Measurements from ENCODE around the gene CCDC78. TPM values are rescaled to one million over a fixed set of nuclear protein-coding genes. Genes with fewer than 3 reads are reported as not detected.
A peak's percentile ranks its signal among the peaks of the same experiment; 100 is the strongest.

Gene CCDC78
- total RNA-seq, 1 donor from 2014 or later: 4.9 TPM

DNA sequence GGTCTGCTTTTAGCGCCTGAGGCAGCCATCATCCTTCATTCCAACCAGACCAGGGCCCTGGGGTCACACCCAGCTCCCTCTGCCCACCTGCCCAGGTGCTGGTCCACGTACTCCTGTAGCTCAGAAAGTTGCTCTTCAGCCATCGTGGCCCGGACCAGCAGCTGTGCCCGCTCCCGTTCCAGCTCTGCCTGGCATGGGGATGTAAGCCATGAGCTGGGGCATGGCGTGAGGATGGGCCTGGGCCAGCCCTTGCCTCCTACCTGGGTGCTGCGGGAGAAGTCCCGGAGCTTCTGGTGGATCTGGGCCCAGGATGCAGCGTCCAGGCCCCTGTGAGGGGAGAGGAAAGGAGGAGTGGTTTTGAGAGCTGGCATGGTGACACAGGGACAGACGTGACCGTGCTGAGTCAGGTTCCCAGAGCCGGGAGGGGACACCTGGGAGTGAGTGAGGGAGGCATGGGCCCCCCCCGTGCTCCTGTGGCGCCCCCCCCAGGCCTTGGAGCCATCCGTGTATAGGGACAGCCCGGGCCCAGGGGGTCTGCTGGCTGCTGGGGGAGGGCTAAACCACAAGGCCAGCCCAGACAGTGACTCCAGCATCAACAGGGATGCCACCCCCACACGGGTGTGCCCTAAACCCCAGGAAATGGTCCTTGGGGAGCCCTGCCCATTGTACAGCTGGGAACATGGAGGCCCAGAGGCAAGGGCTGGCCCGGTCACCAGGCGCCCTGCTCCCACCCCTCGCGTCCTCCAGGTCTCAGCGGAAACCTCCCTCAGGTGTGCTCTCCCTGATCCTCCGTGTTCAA is 3.2 kb downstream of the CCDC78 start:
- TF ChIP-seq, protein P1, sequence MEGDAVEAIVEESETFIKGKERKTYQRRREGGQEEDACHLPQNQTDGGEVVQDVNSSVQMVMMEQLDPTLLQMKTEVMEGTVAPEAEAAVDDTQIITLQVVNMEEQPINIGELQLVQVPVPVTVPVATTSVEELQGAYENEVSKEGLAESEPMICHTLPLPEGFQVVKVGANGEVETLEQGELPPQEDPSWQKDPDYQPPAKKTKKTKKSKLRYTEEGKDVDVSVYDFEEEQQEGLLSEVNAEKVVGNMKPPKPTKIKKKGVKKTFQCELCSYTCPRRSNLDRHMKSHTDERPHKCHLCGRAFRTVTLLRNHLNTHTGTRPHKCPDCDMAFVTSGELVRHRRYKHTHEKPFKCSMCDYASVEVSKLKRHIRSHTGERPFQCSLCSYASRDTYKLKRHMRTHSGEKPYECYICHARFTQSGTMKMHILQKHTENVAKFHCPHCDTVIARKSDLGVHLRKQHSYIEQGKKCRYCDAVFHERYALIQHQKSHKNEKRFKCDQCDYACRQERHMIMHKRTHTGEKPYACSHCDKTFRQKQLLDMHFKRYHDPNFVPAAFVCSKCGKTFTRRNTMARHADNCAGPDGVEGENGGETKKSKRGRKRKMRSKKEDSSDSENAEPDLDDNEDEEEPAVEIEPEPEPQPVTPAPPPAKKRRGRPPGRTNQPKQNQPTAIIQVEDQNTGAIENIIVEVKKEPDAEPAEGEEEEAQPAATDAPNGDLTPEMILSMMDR (conservative IDR thresholded peaks at IDR 0.05; ENCODE audit: low read depth, low read length): no peak
- no peak for DNase-seq (ENCODE audit: low read depth)
- H3K4me3 ChIP-seq (ENCODE audit: low read depth, low read length): no peak overlapping the region

DNA sequence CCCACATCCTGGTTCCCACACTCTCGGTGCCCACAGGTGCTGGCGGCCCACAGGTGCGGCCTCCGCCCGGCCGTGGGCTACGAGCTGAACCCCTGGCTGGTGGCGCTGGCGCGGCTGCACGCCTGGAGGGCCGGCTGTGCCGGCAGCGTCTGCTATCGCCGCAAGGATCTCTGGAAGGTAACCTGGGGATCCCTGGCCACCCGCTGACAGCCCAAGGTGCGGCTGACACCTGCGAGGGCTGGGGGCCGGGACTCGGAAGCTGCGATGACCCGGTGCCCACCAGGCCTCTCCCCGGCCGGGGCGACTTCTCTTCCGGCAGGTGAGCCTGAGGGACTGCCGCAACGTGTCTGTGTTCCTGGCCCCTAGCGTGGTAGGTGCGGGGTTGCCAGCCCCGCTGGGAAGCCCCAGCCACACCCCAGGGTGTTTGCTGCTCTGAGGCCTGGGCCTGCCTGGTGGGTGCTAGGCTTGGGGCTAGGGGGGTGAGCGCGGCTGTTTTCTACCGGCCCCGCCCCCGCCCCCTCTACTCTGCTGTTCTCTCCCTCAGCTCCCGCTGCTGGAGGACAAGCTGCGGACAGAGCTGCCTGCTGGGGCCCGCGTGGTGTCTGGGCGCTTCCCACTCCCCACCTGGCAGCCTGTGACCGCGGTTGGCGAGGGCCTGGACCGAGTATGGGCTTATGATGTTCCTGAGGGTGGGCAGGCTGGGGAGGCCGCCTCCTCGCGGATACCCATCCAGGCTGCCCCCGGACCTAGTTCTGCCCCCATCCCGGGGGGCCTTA is 4.3 kb downstream of the CCDC78 start:
- peak overlapping the region; percentile 88 for H3K4me3 ChIP-seq (ENCODE audit: low read depth, low read length)

DNA sequence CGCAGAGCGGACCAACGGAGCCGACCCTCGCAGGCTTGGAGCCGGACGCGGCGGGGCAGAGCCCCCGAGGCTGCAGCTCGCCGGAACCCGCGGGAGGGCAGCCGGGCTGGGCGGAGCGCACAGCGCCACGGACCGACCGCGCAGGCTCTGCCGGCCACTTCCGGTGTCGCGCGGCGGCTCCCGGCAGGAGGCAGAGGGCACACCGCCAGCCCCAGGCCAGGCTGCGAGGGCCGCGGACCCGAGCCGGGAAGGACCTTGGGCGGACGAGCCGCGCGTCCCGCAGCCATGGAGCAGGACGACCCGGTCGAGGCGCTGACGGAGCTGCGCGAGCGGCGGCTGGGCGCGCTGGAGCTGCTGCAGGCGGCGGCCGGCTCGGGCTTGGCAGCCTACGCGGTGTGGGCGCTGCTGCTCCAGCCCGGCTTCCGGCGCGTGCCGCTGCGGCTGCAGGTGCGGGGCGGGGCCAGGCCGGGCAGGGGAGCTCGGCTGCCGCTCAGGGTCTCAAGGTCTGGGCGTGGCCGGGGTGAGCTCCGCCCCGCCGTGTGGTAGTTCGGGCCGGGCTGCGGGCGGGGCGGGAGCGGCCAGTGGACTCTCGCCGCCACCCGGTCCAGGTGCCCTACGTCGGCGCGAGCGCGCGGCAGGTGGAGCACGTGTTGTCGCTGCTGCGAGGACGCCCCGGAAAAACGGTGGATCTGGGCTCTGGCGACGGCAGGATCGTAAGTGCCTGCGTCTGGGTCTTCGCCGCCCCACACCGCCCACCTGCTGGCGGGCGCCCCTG is 5.1 kb downstream of the CCDC78 start, which contains the start of gene ANTKMT:
Gene ANTKMT, plus strand, starts transcription at position 157 of the 775 bp plus-strand sequence. Its CDS starts 129 bp downstream, at position 286.
- no peak for DNase-seq (ENCODE audit: low read depth)
- TF ChIP-seq, protein P1 (conservative IDR thresholded peaks at IDR 0.05; ENCODE audit: low read depth, low read length): no peak
- peak within 1 kb of the TSS; percentile 88 for H3K4me3 ChIP-seq (ENCODE audit: low read depth, low read length)

More for the DNA sequence above, 4.3 kb downstream of the CCDC78 start:
- DNase-seq (ENCODE audit: low read depth): no peak
- TF ChIP-seq, protein P1 (conservative IDR thresholded peaks at IDR 0.05; ENCODE audit: low read depth, low read length): no peak

DNA sequence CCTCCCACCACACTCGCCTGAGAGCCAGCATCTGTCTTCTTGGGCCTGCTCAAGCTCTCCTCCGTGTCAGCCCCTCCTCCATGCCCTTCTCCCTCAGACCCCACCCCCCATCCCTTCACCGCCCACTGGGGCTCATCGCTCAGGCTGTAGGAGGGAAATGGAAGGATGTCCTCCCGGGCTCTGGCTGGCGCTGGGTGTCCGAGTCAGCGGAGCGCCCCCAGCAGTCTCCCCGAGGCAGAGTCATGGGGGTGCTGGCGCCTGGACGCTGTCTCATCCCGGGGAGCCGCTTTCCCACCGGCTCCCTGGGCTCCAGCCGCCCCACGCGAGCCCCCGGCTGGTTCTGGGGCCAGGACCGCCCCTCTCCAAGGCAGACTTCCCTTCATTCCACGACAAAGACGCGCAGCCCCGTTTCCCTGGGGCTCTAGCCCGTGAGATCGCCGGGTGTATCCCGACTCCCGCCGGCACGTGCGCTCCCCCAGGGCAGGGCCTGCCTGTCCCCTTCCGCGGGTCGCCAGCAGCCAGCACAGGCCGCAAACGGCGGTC is 5.7 kb downstream of the CCDC78 start:
- H3K4me3 ChIP-seq (ENCODE audit: low read depth, low read length): peak overlapping the region; percentile 88
- TF ChIP-seq, protein P1 (conservative IDR thresholded peaks at IDR 0.05; ENCODE audit: low read depth, low read length): peak; percentile 22
- no peak for DNase-seq (ENCODE audit: low read depth)

DNA sequence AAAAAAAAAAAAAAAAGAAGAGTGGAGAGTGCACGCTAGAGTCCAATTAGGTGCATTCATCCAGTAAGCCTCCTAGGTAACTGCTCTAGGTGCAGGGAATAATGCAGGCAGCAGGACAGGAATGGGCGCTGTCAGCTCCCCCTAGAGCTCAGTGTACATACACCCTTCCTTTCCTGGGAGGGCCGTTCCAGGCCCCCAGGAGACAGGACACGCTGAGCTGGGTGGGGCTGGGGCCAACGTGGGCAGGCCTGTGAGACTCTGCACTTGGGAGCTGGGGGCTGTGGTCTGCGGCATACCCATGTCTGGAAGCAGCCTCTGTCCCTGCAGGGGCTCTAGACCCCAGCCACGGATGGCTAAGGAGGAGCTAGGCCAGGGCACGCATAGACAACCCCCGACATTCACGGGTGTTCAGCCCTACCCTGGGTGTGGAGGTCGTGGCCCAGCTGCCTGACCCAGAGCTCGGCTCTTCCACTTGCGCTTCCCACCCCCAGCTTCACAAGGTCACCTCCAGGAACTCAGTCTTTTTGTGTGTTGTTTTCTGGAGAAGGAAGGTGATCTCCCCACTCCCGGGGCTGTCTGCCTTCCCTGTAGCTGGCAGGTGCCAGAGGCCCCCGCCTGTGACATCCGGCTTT is 6.3 kb downstream of the CCDC78 start:
- TF ChIP-seq, protein P1 (conservative IDR thresholded peaks at IDR 0.05; ENCODE audit: low read depth, low read length): peak; percentile 40
- DNase-seq (ENCODE audit: low read depth): no peak
- peak overlapping the region; percentile 88 for H3K4me3 ChIP-seq (ENCODE audit: low read depth, low read length)

DNA sequence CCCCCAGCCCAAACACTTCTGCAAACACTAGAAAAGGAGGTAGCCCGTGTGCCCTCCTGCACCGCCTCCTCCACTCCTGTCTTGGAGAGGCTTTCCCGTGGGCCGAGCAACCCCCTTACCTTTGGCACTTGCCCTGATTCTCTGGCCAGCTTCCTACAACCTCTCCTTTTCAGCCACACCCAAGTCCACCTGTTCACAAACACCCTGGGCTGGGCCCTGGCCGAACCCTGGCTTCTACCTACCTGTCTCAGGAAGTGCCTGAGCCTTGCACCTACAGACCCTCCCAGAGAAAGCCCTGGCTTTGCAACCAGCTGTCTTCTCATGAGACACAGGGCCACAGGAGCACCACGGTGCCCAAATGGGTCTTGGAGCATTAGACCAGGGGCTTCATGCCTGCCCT is 7.3 kb downstream of the CCDC78 start:
- H3K4me3 ChIP-seq (ENCODE audit: low read depth, low read length): no peak overlapping the region
- TF ChIP-seq, protein P1 (conservative IDR thresholded peaks at IDR 0.05; ENCODE audit: low read depth, low read length): no peak
- DNase-seq (ENCODE audit: low read depth): no peak

All from epithelial cell of proximal tubule (primary cell).